Measurements from ENCODE around the gene CNFN.

The CNFN gene

GRCh38 chr19:42409477-42409876 lies 19.4 kb upstream of the CNFN start:
- no peak for DNase-seq (ENCODE audit: low read depth)

GRCh38 chr19:42407816-42408175 lies 17.7 kb upstream of the CNFN start:
- DNase-seq (ENCODE audit: low read depth), result no peak

- DNase-seq (ENCODE audit: low read depth), result no peak
Observed at GRCh38 chr19:42407085-42407815, 17.2 kb upstream of the CNFN start.

- no peak for DNase-seq (ENCODE audit: low read depth)
Observed at GRCh38 chr19:42406111-42406510, 16.0 kb upstream of the CNFN start.

GRCh38 chr19:42403586-42403985 lies 13.5 kb upstream of the CNFN start:
- DNase-seq (ENCODE audit: low read depth), result no peak

- DNase-seq (ENCODE audit: low read depth), result no peak
Observed at GRCh38 chr19:42402376-42403116, 12.4 kb upstream of the CNFN start.

GRCh38 chr19:42401365-42402303 lies 11.5 kb upstream of the CNFN start:
- peak; percentile 33 for DNase-seq (ENCODE audit: low read depth)

- no peak for DNase-seq (ENCODE audit: low read depth)
Observed at GRCh38 chr19:42400404-42400803, 10.3 kb upstream of the CNFN start.

GRCh38 chr19:42397263-42398166 lies 7.4 kb upstream of the CNFN start:
- no peak for DNase-seq (ENCODE audit: low read depth)

- peak; percentile 98 for DNase-seq (ENCODE audit: low read depth)
Observed at GRCh38 chr19:42396381-42397262, 6.5 kb upstream of the CNFN start.

- no peak for DNase-seq (ENCODE audit: low read depth)
Observed at GRCh38 chr19:42394751-42395150, 4.7 kb upstream of the CNFN start.

- DNase-seq (ENCODE audit: low read depth), result no peak
Observed at GRCh38 chr19:42392165-42392564, 2.1 kb upstream of the CNFN start.

- no peak for DNase-seq (ENCODE audit: low read depth)
Observed at GRCh38 chr19:42388851-42389489, 1.1 kb downstream of the CNFN start.

- DNase-seq (ENCODE audit: low read depth), result no peak
Observed at GRCh38 chr19:42386974-42387707, 3.0 kb downstream of the CNFN start.

GRCh38 chr19:42380155-42380554 lies 9.9 kb downstream of the CNFN start:
- DNase-seq (ENCODE audit: low read depth), result no peak

- no peak for DNase-seq (ENCODE audit: low read depth)
Observed at GRCh38 chr19:42378225-42379215, 11.6 kb downstream of the CNFN start.

- DNase-seq (ENCODE audit: low read depth), result no peak
Observed at GRCh38 chr19:42376177-42376555, 13.9 kb downstream of the CNFN start.

Data from stromal cell of bone marrow (primary cell).